Stomach (tissue), 4 donors: ENCODE measurements around the gene DNAAF9.

Source experiments
- CTCF ChIP-seq, 7 experiments: fragments of 450-650 bp in 4 of 7; fragments of 200-600 bp in 3 of 7; sonication (generic) in 3 of 7; IDR thresholded peaks; one replicate each; pipeline ENCODE4 v1.5.1; 2016 to 2019; ENCODE audit warnings: antibody characterized with exemption in 7 of 7, control low read depth in 2 of 7, mild to moderate bottlenecking in 1 of 7
- POLR2A ChIP-seq, 4 donors: fragments of 450-650 bp; IDR thresholded peaks; one replicate each; pipeline ENCODE4 v1.6.1; 2016; ENCODE audit warnings: antibody characterized with exemption in 4 of 4, control low read depth in 2 of 4, mild to moderate bottlenecking in 1 of 4, moderate library complexity in 1 of 4

- no peak for TF ChIP-seq CTCF (IDR thresholded peaks at IDR 0.05)
- no peak for TF ChIP-seq POLR2A (IDR thresholded peaks at IDR 0.05)
Measured at GRCh38 chr20:3396492-3396891, 11.0 kb downstream of the DNAAF9 start.
